OCI-LY3 (cell line): ENCODE measurements around the gene LAMA3.

ENCODE experiments used
- CTCF ChIP-seq: fragments of 200-600, 300-600 bp; sonication (generic); IDR thresholded peaks from 2 replicates; pipeline ENCODE4 v1.5.1; 2014; ENCODE audit warnings: antibody characterized with exemption, low read length, low read depth
- EZH2phosphoT487 ChIP-seq: fragments of 200-600 bp; shearing (Covaris generic); IDR thresholded peaks from 2 replicates; pipeline ENCODE4 v1.6.1; 2018; ENCODE audit warnings: antibody characterized with exemption, mixed run types, low read depth

- TF ChIP-seq CTCF (no peak), EZH2phosphoT487 (no peak)
Measured at GRCh38 chr18:23897733-23898132, 208.5 kb downstream of the LAMA3 start.
